GM19324 (cell line): Measurements from ENCODE around the gene F2RL3.
"Not testable (repeated sequence)": the region's sequence is repeated elsewhere in the genome, so short reads cannot be mapped to it uniquely, and the experiment has no call there.

ENCODE experiments used
- ATAC-seq: cut with Tn5 transposase; IDR thresholded peaks from one replicate; pipeline ENCODE4 v1.9.1; 2021; ENCODE audit warnings: mild to moderate bottlenecking, moderate library complexity; ENCODE audit not compliant: unreplicated experiment, low FRiP score

The F2RL3 gene

GRCh38 chr19:16874250-16874977, 14.4 kb upstream of the F2RL3 start:
- no peak for ATAC-seq

- ATAC-seq, result not testable (repeated sequence)
These were observed 13.9 kb upstream of the F2RL3 start for GRCh38 chr19:16874978-16875299.

- no peak for ATAC-seq
These were observed 12.9 kb upstream of the F2RL3 start for GRCh38 chr19:16875584-16876555.

- ATAC-seq, result no peak
These were observed 11.9 kb upstream of the F2RL3 start for GRCh38 chr19:16876904-16877361.

DNA sequence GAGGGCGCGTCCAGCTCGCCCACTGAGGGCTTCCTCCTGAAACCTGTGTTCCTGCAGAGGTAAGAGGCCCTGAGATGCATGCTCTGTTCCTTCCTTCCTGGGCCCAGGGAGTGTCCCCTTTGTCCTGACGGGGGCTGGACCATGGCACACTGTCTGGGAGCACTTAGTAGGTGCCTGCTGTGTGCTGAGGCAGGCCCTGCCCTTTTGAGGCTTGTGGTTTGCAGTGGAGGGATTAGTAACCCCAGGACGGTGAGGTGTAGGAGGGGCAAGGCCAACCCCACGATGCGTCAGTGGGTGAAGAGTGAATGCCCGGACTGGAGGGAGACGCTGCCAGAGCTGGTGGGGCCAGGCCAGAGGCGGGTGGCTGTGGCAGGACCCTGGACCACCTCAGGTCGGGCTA, 11.2 kb upstream of the F2RL3 start:
- ATAC-seq, result no peak

- ATAC-seq, result no peak
These were observed 10.4 kb upstream of the F2RL3 start for GRCh38 chr19:16878181-16878965.

DNA sequence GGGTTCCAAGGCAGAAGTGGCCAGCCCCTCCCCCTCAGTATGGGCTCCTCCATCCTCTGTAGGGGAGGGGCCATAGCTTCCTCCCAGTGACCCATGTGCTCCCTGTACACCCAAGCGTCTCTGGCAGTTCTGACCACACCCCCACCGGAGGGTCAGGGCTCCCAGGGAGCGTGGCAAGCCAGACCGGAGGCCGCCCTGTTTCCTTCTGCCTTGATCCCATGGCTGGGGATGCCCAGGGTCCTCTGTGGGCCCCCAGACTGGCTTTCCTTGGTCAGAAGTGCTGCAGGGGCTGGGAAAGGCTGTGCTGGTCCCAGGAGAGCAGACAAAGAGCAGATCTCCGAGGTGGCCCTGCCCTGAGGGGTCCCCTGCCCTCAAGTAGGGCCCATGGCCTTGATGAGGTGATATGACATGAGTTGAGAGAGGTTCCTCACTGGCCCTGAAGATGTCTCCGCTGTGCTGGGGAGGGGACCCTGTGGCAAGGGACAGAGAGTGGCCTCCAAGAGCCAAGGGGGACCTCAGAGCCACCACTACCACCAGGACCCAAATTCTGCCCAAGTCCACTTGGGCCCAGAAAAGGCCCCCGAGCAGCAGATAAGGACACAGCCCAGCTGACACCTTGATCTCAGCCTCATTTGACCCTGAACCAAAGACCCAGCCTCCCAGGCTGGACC, 7.8 kb upstream of the F2RL3 start:
- no peak for ATAC-seq

GRCh38 chr19:16882146-16882545, 6.7 kb upstream of the F2RL3 start:
- ATAC-seq, result no peak

DNA sequence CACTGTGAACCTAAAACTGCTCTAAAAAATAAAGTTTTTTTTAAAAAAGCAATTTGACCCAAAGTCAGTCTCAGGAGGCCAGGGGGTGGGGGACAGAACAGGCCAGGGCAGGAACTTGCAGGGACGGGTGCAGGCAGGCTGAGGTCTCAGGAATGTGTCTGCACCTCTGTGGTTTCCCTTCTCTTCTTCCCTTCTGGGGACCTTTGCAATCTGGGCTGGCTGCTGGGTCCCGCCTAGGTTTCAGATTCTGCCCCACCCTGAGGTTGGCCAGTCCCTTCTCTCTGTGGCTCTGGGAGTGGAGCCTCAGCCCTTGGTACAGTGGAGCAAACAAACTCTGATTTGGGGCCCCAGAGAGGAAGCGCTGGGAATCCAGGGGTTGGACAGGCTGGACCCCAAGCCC, 5.3 kb upstream of the F2RL3 start:
- ATAC-seq, result no peak

DNA sequence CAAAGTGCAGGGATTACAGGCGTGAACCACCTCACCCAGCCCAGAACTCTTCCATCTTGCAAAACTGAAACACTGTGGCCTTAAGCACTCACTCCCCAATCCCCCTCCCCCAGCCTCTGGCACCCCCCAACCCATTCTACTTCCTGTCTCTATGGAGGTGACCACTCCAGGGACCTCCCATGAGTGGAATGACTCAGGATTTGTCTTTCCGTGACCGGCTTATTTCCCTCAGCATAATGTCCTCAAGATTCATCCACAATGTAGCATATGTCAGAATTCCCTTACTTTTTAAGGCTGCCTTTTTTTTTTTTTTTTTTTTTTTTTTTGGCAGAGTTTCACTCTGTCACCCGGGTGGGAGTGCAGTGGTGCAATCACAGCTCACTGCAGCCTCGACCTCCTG, 3.6 kb upstream of the F2RL3 start:
- no peak for ATAC-seq

GRCh38 chr19:16886305-16886880, 2.4 kb upstream of the F2RL3 start:
- no peak for ATAC-seq

GRCh38 chr19:16887353-16888265, 1.2 kb upstream of the F2RL3 start:
- ATAC-seq, result no peak

- ATAC-seq, result no peak
These were observed 625 bp downstream of the F2RL3 start for GRCh38 chr19:16889366-16889882.

DNA sequence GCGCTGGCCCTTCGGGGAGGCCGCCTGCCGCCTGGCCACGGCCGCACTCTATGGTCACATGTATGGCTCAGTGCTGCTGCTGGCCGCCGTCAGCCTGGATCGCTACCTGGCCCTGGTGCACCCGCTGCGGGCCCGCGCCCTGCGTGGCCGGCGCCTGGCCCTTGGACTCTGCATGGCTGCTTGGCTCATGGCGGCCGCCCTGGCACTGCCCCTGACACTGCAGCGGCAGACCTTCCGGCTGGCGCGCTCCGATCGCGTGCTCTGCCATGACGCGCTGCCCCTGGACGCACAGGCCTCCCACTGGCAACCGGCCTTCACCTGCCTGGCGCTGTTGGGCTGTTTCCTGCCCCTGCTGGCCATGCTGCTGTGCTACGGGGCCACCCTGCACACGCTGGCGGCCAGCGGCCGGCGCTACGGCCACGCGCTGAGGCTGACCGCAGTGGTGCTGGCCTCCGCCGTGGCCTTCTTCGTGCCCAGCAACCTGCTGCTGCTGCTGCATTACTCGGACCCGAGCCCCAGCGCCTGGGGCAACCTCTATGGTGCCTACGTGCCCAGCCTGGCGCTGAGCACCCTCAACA, 1.2 kb downstream of the F2RL3 start:
- no peak for ATAC-seq

DNA sequence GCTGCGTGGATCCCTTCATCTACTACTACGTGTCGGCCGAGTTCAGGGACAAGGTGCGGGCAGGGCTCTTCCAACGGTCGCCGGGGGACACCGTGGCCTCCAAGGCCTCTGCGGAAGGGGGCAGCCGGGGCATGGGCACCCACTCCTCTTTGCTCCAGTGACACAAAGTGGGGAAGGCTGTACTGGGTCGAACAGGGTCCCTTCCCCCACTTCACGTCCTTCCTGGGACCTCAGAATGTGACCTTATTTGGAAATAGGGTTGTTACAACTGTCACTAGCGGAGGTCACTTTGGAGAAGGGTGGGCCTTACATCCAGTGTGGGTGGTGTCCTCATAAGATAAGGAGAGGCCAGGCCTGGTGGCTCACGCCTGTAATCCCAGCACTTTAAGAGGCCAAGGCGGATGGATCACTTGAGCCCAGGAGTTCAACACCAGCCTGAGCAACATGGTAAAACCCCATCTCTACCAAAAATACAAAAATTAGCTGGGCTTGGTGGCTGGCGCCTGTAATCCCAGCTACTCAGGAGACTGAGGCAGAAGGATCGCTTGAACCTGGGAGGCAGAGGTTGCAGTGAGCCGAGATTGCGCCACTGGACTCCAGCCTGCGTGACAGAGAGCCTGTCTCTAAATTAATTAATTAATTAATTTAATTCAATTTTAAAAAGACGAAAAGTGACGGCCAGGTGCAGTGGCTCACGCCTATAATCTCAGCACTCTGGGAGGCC, 1.8 kb downstream of the F2RL3 start:
- no peak for ATAC-seq

- ATAC-seq, result no peak
These were observed 3.0 kb downstream of the F2RL3 start for GRCh38 chr19:16891696-16892382.

GRCh38 chr19:16892436-16892835, 3.6 kb downstream of the F2RL3 start:
- no peak for ATAC-seq
